ENCODE results near the gene RTN3. TPM values are rescaled to one million over a fixed set of nuclear protein-coding genes. Genes with fewer than 3 reads are reported as not detected.
"Not testable (repeated sequence)": the region's sequence is repeated elsewhere in the genome, so short reads cannot be mapped to it uniquely, and the experiment has no call there.

RTN3 gene, protein sequence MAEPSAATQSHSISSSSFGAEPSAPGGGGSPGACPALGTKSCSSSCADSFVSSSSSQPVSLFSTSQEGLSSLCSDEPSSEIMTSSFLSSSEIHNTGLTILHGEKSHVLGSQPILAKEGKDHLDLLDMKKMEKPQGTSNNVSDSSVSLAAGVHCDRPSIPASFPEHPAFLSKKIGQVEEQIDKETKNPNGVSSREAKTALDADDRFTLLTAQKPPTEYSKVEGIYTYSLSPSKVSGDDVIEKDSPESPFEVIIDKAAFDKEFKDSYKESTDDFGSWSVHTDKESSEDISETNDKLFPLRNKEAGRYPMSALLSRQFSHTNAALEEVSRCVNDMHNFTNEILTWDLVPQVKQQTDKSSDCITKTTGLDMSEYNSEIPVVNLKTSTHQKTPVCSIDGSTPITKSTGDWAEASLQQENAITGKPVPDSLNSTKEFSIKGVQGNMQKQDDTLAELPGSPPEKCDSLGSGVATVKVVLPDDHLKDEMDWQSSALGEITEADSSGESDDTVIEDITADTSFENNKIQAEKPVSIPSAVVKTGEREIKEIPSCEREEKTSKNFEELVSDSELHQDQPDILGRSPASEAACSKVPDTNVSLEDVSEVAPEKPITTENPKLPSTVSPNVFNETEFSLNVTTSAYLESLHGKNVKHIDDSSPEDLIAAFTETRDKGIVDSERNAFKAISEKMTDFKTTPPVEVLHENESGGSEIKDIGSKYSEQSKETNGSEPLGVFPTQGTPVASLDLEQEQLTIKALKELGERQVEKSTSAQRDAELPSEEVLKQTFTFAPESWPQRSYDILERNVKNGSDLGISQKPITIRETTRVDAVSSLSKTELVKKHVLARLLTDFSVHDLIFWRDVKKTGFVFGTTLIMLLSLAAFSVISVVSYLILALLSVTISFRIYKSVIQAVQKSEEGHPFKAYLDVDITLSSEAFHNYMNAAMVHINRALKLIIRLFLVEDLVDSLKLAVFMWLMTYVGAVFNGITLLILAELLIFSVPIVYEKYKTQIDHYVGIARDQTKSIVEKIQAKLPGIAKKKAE
- total RNA-seq (100 to 1,000 TPM in 1 of 2 donors, 10 to 100 TPM in 1; 82.1 to 102 TPM), polyA plus RNA-seq (10 to 100 TPM; 87.0 to 98.2 TPM)
- long read RNA-seq, donor 1, transcript RTN3-208 (7 exons, 2,532 nt): major isoform, 47 of 53 reads
- long read RNA-seq, donor 1, partial matches to known transcripts: 0 of 53 reads
- long read RNA-seq, donor 1, other reads (novel, unspliced or antisense): 0 of 53 reads
- long read RNA-seq, donor 2, full-length matches to known transcripts: 13 of 18 reads
- long read RNA-seq, donor 2, partial matches to known transcripts: 5 of 18 reads
- long read RNA-seq, donor 2, other reads (novel, unspliced or antisense): 0 of 18 reads
- long read RNA-seq, donor 3, transcript RTN3-208 (7 exons, 2,532 nt): major isoform, 30 of 59 reads
- long read RNA-seq, donor 3, partial matches to known transcripts: 27 of 59 reads
- long read RNA-seq, donor 3, other reads (novel, unspliced or antisense): 0 of 59 reads
- long read RNA-seq, donor 4, transcript RTN3-208 (7 exons, 2,532 nt): major isoform, 15 of 39 reads
- long read RNA-seq, donor 4, partial matches to known transcripts: 22 of 39 reads
- long read RNA-seq, donor 4, other reads (novel, unspliced or antisense): 0 of 39 reads
- long read RNA-seq, donor 5, transcript RTN3-208 (7 exons, 2,532 nt): major isoform, 64 of 81 reads
- long read RNA-seq, donor 5, partial matches to known transcripts: 7 of 81 reads
- long read RNA-seq, donor 5, other reads (novel, unspliced or antisense): 6 of 81 reads

- peak; percentile 95 for ATAC-seq (ENCODE audit: insufficient read depth, low FRiP score)
- Histone ChIP-seq H3K4me1 (ENCODE audit: control insufficient read depth in 5 of 5, insufficient read depth in 5 of 5, low read length in 5 of 5) (peaks cover 0 to 19% (median 2%) of the 10 kb centered on the region in 5 donors), H3K27ac (ENCODE audit: low read depth in 1 of 2, low read length in 1 of 2) (peak within 1 kb of the TSS; percentile 94 to 96), H3K4me3 (peak within 1 kb of the TSS; percentile 76), H3K27me3 (ENCODE audit: control insufficient read depth in 3 of 3, insufficient read depth in 3 of 3, low read length in 2 of 3) (no peaks in the 10 kb centered on the region), H3K36me3 (ENCODE audit: control insufficient read depth in 4 of 4, insufficient read depth in 4 of 4, low read length in 4 of 4) (no peaks in the 10 kb centered on the region), H3K9me3 (ENCODE audit: control insufficient read depth in 4 of 4, insufficient read depth in 3 of 4, low read length in 3 of 4) (no peaks in the 10 kb centered on the region), H3K9ac (ENCODE audit: insufficient read depth in 1 of 2, low read length in 2 of 2) (peak within 1 kb of the TSS; percentile 57 to 91)
- TF ChIP-seq CTCF (IDR thresholded peaks at IDR 0.05; ENCODE audit: control extremely low read depth, extremely low read depth): peak; percentile 2
- 0% methylated on average over 74 of the region's 74 CpGs for WGBS, 2 donors
- DNase-seq: peak; percentile 97 to 99 (median 99)
These were observed at the start of gene RTN3 for GRCh38 chr11:63681321-63682065. RTN3 (plus strand) TSS chr11:63681500; CDS start chr11:63681637, 137 bp downstream.

DNA sequence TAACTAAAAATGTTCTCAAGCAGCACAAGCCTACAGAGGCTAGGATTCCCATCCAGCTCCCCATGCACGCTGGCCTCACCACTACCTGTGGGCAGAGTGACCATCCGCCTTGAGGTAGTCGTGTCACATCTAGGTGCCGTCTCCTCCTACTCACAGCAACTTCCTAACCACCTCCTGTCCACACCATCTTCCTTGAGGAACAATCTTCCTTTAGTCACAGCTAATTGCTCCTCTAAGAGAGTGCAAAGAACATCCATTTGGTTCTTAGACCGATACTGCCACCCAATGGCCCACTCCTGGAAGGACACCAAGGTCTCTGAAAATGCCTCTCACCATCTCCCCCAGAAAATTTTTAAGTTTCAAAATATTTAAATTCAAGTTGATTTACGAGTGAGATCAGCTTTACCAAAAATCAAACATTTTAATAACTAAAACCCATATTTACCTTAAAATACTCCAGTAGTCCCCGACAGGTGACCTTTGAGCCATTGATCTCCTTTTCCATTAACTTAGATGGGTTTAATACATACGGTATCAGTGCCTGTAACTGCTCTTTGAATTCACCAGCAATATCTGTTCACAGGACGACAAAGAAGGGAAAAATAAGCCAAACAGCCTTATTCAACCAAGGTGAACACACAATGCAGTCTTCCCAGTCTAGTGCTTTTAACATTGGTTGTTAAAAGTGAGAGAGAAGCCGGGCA is 45.4 kb upstream of the RTN3 start:
- peaks cover 0 to 14% (median 12%) of the 10 kb centered on the region in 4 donors for H3K36me3 ChIP-seq (ENCODE audit: control insufficient read depth in 4 of 4, insufficient read depth in 4 of 4, low read length in 4 of 4)
- no peak overlapping the region for H3K27ac ChIP-seq (ENCODE audit: low read depth in 1 of 2, low read length in 1 of 2)
- no peaks in the 10 kb centered on the region for H3K9me3 ChIP-seq (ENCODE audit: control insufficient read depth in 4 of 4, insufficient read depth in 3 of 4, low read length in 3 of 4)
- no peak overlapping the region for H3K9ac ChIP-seq (ENCODE audit: insufficient read depth in 1 of 2, low read length in 2 of 2)
- peak; percentile 85 for TF ChIP-seq CTCF (IDR thresholded peaks at IDR 0.05; ENCODE audit: control extremely low read depth, extremely low read depth)
- ATAC-seq (ENCODE audit: insufficient read depth, low FRiP score) (peak; percentile 71), DNase-seq (peak; percentile 61 to 72 (median 65))
- H3K4me3 ChIP-seq: no peak overlapping the region
- H3K4me1 ChIP-seq (ENCODE audit: control insufficient read depth in 5 of 5, insufficient read depth in 5 of 5, low read length in 5 of 5): no peaks in the 10 kb centered on the region
- no peaks in the 10 kb centered on the region for H3K27me3 ChIP-seq (ENCODE audit: control insufficient read depth in 3 of 3, insufficient read depth in 3 of 3, low read length in 2 of 3)
- WGBS, 2 donors: 72 to 75% methylated on average over 10 of the region's 10 CpGs

GRCh38 chr11:63638436-63638835 is 42.9 kb upstream of the RTN3 start:
- H3K27ac ChIP-seq (ENCODE audit: low read depth in 1 of 2, low read length in 1 of 2); H3K9me3 ChIP-seq (ENCODE audit: control insufficient read depth in 4 of 4, insufficient read depth in 3 of 4, low read length in 3 of 4); H3K9ac ChIP-seq (ENCODE audit: insufficient read depth in 1 of 2, low read length in 2 of 2); ATAC-seq (ENCODE audit: insufficient read depth, low FRiP score); H3K4me3 ChIP-seq; H3K27me3 ChIP-seq (ENCODE audit: control insufficient read depth in 3 of 3, insufficient read depth in 3 of 3, low read length in 2 of 3); H3K4me1 ChIP-seq (ENCODE audit: control insufficient read depth in 5 of 5, insufficient read depth in 5 of 5, low read length in 5 of 5); DNase-seq: not testable (repeated sequence)
- 97 to 98% methylated on average over 8 of the region's 8 CpGs for WGBS, 2 donors
- peaks cover 4 to 21% (median 7%) of the 10 kb centered on the region in 4 donors for H3K36me3 ChIP-seq (ENCODE audit: control insufficient read depth in 4 of 4, insufficient read depth in 4 of 4, low read length in 4 of 4)
